Psoas muscle (tissue), 8 donors: ENCODE results near the gene ADIRF. TPM values are rescaled to one million over a fixed set of nuclear protein-coding genes. Genes with fewer than 3 reads are reported as not detected.

Experiments used
- ATAC-seq, 4 donors: fragments of 200-7000 bp; cut with Tn5 transposase; one replicate each; pipeline ENCODE4 v1.9.1; 2020; ENCODE audit warnings: moderate library complexity in 3 of 4, mild to moderate bottlenecking in 2 of 4
- DNase-seq, 2 donors: peaks; one replicate each; pipeline ENCODE4 v3.0.0-alpha.2; 2020
- H3K27ac ChIP-seq: fragments of 200-600 bp; one replicate; pipeline ENCODE4 v1.8.0; 2022
- H3K27me3 ChIP-seq, 3 donors: fragments of 200-600 bp in 1 of 3; one replicate each; pipeline versions ENCODE4 v1.6.1 to v1.8.0; 2013 to 2022; ENCODE audit warnings: low read length in 2 of 3, mild to moderate bottlenecking in 2 of 3, moderate library complexity in 1 of 3; ENCODE audit not compliant: insufficient read depth in 3 of 3
- H3K36me3 ChIP-seq, 2 donors: fragments of 200-600 bp in 1 of 2; one replicate each; pipeline versions ENCODE4 v1.6.1 to v1.8.0; 2013 to 2022; ENCODE audit warnings: low read depth in 1 of 2, mild to moderate bottlenecking in 1 of 2, moderate library complexity in 1 of 2; ENCODE audit not compliant: insufficient read depth in 1 of 2
- H3K4me1 ChIP-seq: fragments of 200-600 bp; one replicate; pipeline ENCODE4 v1.8.0; 2022
- H3K4me3 ChIP-seq: fragments of 200-600 bp; one replicate; pipeline ENCODE4 v1.8.0; 2022; ENCODE audit warnings: mild to moderate bottlenecking
- H3K9me3 ChIP-seq: fragments of 200-600 bp; one replicate; pipeline ENCODE4 v1.8.0; 2022
- CTCF ChIP-seq: fragments of 200-600 bp; IDR thresholded peaks from one replicate; pipeline ENCODE4 v1.8.0; 2022; ENCODE audit warnings: antibody characterized with exemption
- WGBS, 3 donors: extraction: QIAGEN DNeasy Blood & Tissue Kit; methylation state at CpG; one replicate each; pipeline versions ENCODE4 v1.1.6 to v1.1.7; 2013; 5-methylcytosine and 5-hydroxymethylcytosine counted together
- intact Hi-C, 2 donors: fragments of 100-400 bp; cut with DNase I; formaldehyde crosslinking; loops; one replicate each; pipeline versions ENCODE4 v1.11.0 to v1.14.2; 2022
- polyA plus RNA-seq, 3 donors: library from polyadenylated mRNA; stranded (reverse); fragments of 200-250 nt; gene quantifications; one replicate each; pipeline ENCODE4 v1.2.3, GENCODE V29; 2013
- total RNA-seq, 4 donors: library from RNA; stranded (reverse); fragmentation: NEBNext Ultra II Directional in 2 of 4; extraction: Animal tissue kit (Norgen Biotek cat#: 25700) in 2 of 4; gene quantifications; one replicate each; pipeline versions ENCODE4 v1.2.1 to v1.2.4, GENCODE V29; 2021 to 2023
- donor health status: healthy with polysubstance abuse.
- donor health status: DM: no; HTN: no; CAD: no; lungs with moderate emphysema.
- donor health status: Bipolar disorder and iron deficiency.
- donor health status: healthy.
- donor health status: DM: yes; HTN: yes; CAD: no.
- donor health status: DM: no; HTN: no; CAD: no.
- donor health status: DM: no; HTN: no; CAD: no.
- donor health status: DM: yes; HTN: yes; CAD: no.

The ADIRF gene
- total and polyA plus RNA-seq, 7 donors, result 19.1 to 69.5 (median 34.9) TPM

- Histone ChIP-seq H3K27ac (peak overlapping the region; percentile 92), H3K4me3 (peak overlapping the region; percentile 71), H3K27me3 (no peaks in the 10 kb centered on the region), H3K36me3 (no peaks in the 10 kb centered on the region), H3K9me3 (no peaks in the 10 kb centered on the region), H3K4me1 (peaks cover 39% of the 10 kb centered on the region)
- WGBS, 3 donors, result 67 to 80% (median 70%) methylated on average over 7 of the region's 7 CpGs
- intact Hi-C loops, result loop anchor here in 1 of 2 donors (2.0 kb wide), 1 partner anchor 279 kb away; no protein-coding TSS in a partner anchor
- DNase-seq, result no peak
- TF ChIP-seq CTCF, result no peak
- ATAC-seq, result no peak
These were observed 771 bp upstream of the ADIRF start for GRCh38 chr10:86967481-86967941.

- intact Hi-C loops, result no loop called here
- Histone ChIP-seq H3K9me3 (no peaks in the 10 kb centered on the region), H3K4me3 (peak overlapping the region; percentile 71), H3K36me3 (no peaks in the 10 kb centered on the region), H3K27me3 (no peaks in the 10 kb centered on the region), H3K27ac (peak overlapping the region; percentile 92), H3K4me1 (peaks cover 39% of the 10 kb centered on the region)
- ATAC-seq (no peak), DNase-seq (no peak)
- WGBS, 3 donors, result 28 to 47% (median 42%) methylated on average over 9 of the region's 9 CpGs
- TF ChIP-seq CTCF, result no peak
These were observed 693 bp downstream of the ADIRF start for GRCh38 chr10:86968994-86969355.

- peak overlapping the region; percentile 71 for H3K4me3 ChIP-seq
- H3K9me3 ChIP-seq, result no peaks in the 10 kb centered on the region
- DNase-seq (peak; percentile 38 to 74), ATAC-seq (peak in 3 of 4 donors; percentile 21 to 39 (median 33))
- H3K36me3 ChIP-seq, result no peaks in the 10 kb centered on the region
- TF ChIP-seq CTCF, result no peak
- intact Hi-C loops, result loop anchor here (10.0 kb wide), 1 partner anchor 125 kb away; the partner anchor contains the start of genes GLUD1 (in 2 of the 2) and SHLD2 (in 2 of the 2)
- WGBS, 3 donors, result 19 to 44% (median 38%) methylated on average over 8 of the region's 8 CpGs
- no peaks in the 10 kb centered on the region for H3K27me3 ChIP-seq
- peaks cover 39% of the 10 kb centered on the region for H3K4me1 ChIP-seq
- peak overlapping the region; percentile 92 for H3K27ac ChIP-seq
These were observed 1.2 kb downstream of the ADIRF start for GRCh38 chr10:86969421-86970041.

- ATAC-seq, result peak; percentile 13 to 45 (median 34)
- Histone ChIP-seq H3K4me3 (peak overlapping the region; percentile 71), H3K27me3 (no peaks in the 10 kb centered on the region), H3K36me3 (no peaks in the 10 kb centered on the region), H3K27ac (peak overlapping the region; percentile 92), H3K4me1 (peaks cover 39% of the 10 kb centered on the region), H3K9me3 (no peaks in the 10 kb centered on the region)
- intact Hi-C loops, result loop anchor here (10.0 kb wide), 1 partner anchor 124 kb away; the partner anchor contains the start of genes GLUD1 (in 2 of the 2) and SHLD2 (in 2 of the 2)
- TF ChIP-seq CTCF, result no peak
- DNase-seq, result peak; percentile 85 to 93
- 22 to 26% (median 24%) methylated on average over 27 to 30 of the region's 30 CpGs for WGBS, 3 donors
These were observed 2.1 kb downstream of the ADIRF start for GRCh38 chr10:86970162-86970981.
